B cell (primary cell): ENCODE measurements around the gene SLC6A1. TPM values are rescaled to one million over a fixed set of nuclear protein-coding genes. Genes with fewer than 3 reads are reported as not detected.

Source experiments
- ATAC-seq: fragments of 200-7000 bp; cut with Tn5 transposase; one replicate; pipeline ENCODE4 v1.10.0; 2021; ENCODE audit warnings: low read depth, mild to moderate bottlenecking, moderate number of reproducible peaks, moderate library complexity
- CTCF ChIA-PET: fragments of 350-600 bp; sonication (Branson Sonifier 250); formaldehyde crosslinking; loops from one replicate; lab custom pipeline; 2021; ENCODE audit warnings: antibody characterized with exemption, inconsistent platforms; lab: Charles Lee
- POLR2A ChIA-PET: fragments of 350-600 bp; sonication (Branson Sonifier 250); formaldehyde crosslinking; loops from one replicate; lab custom pipeline; 2021; ENCODE audit warnings: antibody characterized with exemption; lab: Charles Lee
- DNase-seq: peaks from one replicate; pipeline ENCODE4 v3.0.0; 2013
- H2AFZ ChIP-seq: 2 replicates; pipeline ENCODE4 v1.6.1; 2012; ENCODE audit warnings: mild to moderate bottlenecking, low read depth, low read length; ENCODE audit not compliant: insufficient read depth, poor library complexity, severe bottlenecking
- H3K27ac ChIP-seq, 2 donors: 1 replicate in 1 of 2; 2 replicates in 1 of 2; pipeline ENCODE4 v1.5.1; 2012 to 2013; ENCODE audit warnings: low read length in 2 of 2, mild to moderate bottlenecking in 2 of 2, moderate library complexity in 1 of 2
- H3K27me3 ChIP-seq, 4 experiments: fragments of 200-600 bp in 1 of 4; sonication (generic) in 1 of 4; replicated peaks in 1 of 4; 1 replicate in 2 of 4; 2 replicates in 2 of 4; pipeline versions ENCODE4 v1.6.1 to v1.7.0; 2013 to 2016; ENCODE audit warnings: low read length in 3 of 4, mild to moderate bottlenecking in 2 of 4, mixed read lengths in 1 of 4, moderate library complexity in 1 of 4; ENCODE audit not compliant: insufficient read depth in 4 of 4, control insufficient read depth in 3 of 4; ENCODE audit errors: control extremely low read depth in 1 of 4
- H3K36me3 ChIP-seq, 2 experiments: replicated peaks in 1 of 2; 1 replicate in 1 of 2; 2 replicates in 1 of 2; pipeline versions ENCODE4 v1.6.1 to v1.7.1; 2013; ENCODE audit warnings: low read length in 1 of 2; ENCODE audit not compliant: insufficient read depth in 2 of 2, control insufficient read depth in 1 of 2; ENCODE audit errors: control extremely low read depth in 1 of 2, extremely low read depth in 1 of 2
- H3K4me1 ChIP-seq, 2 donors: fragments of 200-600 bp in 1 of 2; sonication (generic) in 1 of 2; 1 replicate in 1 of 2; 2 replicates in 1 of 2; pipeline versions ENCODE4 v1.5.1 to v1.6.1; 2013 to 2017; ENCODE audit warnings: low read length in 2 of 2; ENCODE audit not compliant: control insufficient read depth in 2 of 2, insufficient read depth in 2 of 2
- H3K4me2 ChIP-seq: replicated peaks from 2 replicates; pipeline ENCODE3; 2012; ENCODE audit warnings: mild to moderate bottlenecking, low read depth, low read length; ENCODE audit not compliant: poor library complexity, severe bottlenecking
- H3K4me3 ChIP-seq, 5 experiments: fragments of 200-600 bp in 1 of 5; sonication (generic) in 1 of 5; 1 replicate in 3 of 5; 2 replicates in 2 of 5; pipeline versions ENCODE4 v1.5.1 to v1.7.0; 2011 to 2016; ENCODE audit warnings: low read length in 4 of 5, mild to moderate bottlenecking in 4 of 5, low read depth in 2 of 5, control low read depth in 1 of 5, moderate library complexity in 1 of 5; ENCODE audit not compliant: insufficient read depth in 1 of 5; ENCODE audit errors: control extremely low read depth in 1 of 5, extremely low read depth in 1 of 5
- H3K79me2 ChIP-seq: fragments of 200-600 bp; sonication (generic); one replicate; pipeline ENCODE4 v1.6.0; 2016; ENCODE audit warnings: low read length; ENCODE audit not compliant: control insufficient read depth, insufficient read depth
- H3K9ac ChIP-seq: fragments of 200-600 bp; sonication (generic); 2 replicates; pipeline ENCODE4 v1.6.1; 2017; ENCODE audit warnings: mild to moderate bottlenecking, low read length, moderate library complexity
- H3K9me3 ChIP-seq, 3 donors: one replicate each; pipeline versions ENCODE4 v1.6.1 to v1.7.1; 2013; ENCODE audit warnings: low read length in 2 of 3; ENCODE audit not compliant: control insufficient read depth in 2 of 3, insufficient read depth in 1 of 3; ENCODE audit errors: control extremely low read depth in 1 of 3
- H4K20me1 ChIP-seq: 2 replicates; pipeline ENCODE4 v1.6.0; 2012; ENCODE audit warnings: mild to moderate bottlenecking, low read length; ENCODE audit not compliant: insufficient read depth, control insufficient read depth, poor library complexity, severe bottlenecking
- H3K27ac Mint-ChIP-seq: one replicate; pipeline ENCODE4 v1.8.0; 2021; ENCODE audit warnings: mixed read lengths
- H3K27me3 Mint-ChIP-seq: one replicate; pipeline ENCODE4 v1.8.0; 2021; ENCODE audit warnings: mixed read lengths
- H3K4me1 Mint-ChIP-seq: one replicate; pipeline ENCODE4 v1.8.0; 2021; ENCODE audit warnings: mixed read lengths
- H3K4me3 Mint-ChIP-seq: one replicate; pipeline ENCODE4 v1.8.0; 2021; ENCODE audit warnings: mixed read lengths
- H3K9me3 Mint-ChIP-seq: one replicate; pipeline ENCODE4 v1.8.0; 2022; ENCODE audit warnings: mixed read lengths; ENCODE audit not compliant: insufficient read depth
- EZH2 ChIP-seq: IDR thresholded peaks from 2 replicates; pipeline ENCODE4 v1.6.1; 2012; ENCODE audit warnings: borderline replicate concordance, low read depth, mild to moderate bottlenecking, moderate library complexity, low read length; ENCODE audit not compliant: insufficient read depth, poor library complexity, severe bottlenecking
- WGBS: methylation state at CpG from one replicate; pipeline ENCODE4 v1.1.5; 2013; ENCODE audit warnings: missing lambda C conversion rate; ENCODE audit not compliant: insufficient coverage; 5-methylcytosine and 5-hydroxymethylcytosine counted together
- intact Hi-C: fragments of 100-400 bp; cut with micrococcal nuclease; formaldehyde crosslinking; loops from one replicate; pipeline ENCODE4 v1.10.0; 2022
- polyA plus RNA-seq: library from polyadenylated mRNA; depleted of rRNA; stranded (reverse); fragments of >200 nt; gene quantifications from 2 replicates; pipeline ENCODE4 v1.2.3, GENCODE V29; 2012
- total RNA-seq, 2 donors: library from RNA; stranded (reverse); fragments of 120-200 nt in 1 of 2; gene quantifications; 1 replicate in 1 of 2; 2 replicates in 1 of 2; pipeline versions ENCODE4 v1.2.3 to v1.2.4, GENCODE V29; 2013 to 2022
- TF ChIP-seq, protein P1 (sequence below): fragments of 200-600 bp; IDR thresholded peaks from one replicate; pipeline ENCODE4 v1.8.0; 2022; ENCODE audit warnings: antibody characterized with exemption, mild to moderate bottlenecking

Gene SLC6A1
- total and polyA plus RNA-seq, 2 donors (not counting 1 experiment from before 2014, with no cell fraction given) = not detected

DNA sequence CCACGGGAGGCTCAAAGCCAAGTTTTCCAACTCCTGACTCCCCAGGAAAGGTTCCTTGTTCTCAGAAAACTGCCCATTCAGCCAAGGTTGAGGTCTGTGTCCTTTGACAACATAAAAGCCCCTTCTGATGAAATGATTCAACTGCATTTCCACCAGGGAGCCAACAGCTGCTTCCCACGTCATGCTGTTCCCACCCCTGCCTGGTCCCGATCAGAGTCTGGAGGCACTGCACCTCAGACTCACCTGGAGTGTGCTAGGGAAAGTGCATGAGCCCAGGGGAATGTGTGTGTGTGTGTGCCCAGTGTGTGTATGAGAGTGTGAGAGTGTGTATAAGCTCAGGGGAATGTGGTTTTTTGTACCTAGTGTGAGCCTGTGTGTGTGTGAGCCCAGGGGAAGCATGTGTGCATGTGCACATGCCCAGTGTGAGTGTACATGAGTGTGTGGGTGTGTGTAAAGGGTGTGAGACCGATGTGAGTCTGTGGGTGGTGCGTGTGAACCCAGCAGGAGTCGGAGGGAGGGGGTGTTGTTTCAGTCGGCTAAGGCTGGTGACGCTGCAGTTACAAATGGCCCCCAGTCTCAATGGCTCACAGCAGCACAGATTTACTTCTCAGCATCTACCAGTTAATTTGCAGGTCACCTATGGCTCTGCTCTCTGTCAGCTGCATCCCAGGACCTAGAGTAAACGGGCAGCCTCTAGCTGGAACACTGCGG lies 20.3 kb upstream of the SLC6A1 start:
- CTCF ChIA-PET = interaction anchor here (1.5 kb wide), 1 partner anchor 11 kb away, joined by 3 read pairs; no protein-coding TSS in a partner anchor
- no peaks in the 10 kb centered on the region for H3K9me3 Mint-ChIP-seq
- H3K4me1 ChIP-seq = no peaks in the 10 kb centered on the region
- intact Hi-C loops = no loop called here
- no peak overlapping the region for H3K4me2 ChIP-seq
- DNase-seq (no peak), ATAC-seq (no peak)
- no peak overlapping the region for H2AFZ ChIP-seq
- H3K27me3 ChIP-seq = peaks cover 0 to 7% (median 0%) of the 10 kb centered on the region in 4 experiments
- no peak overlapping the region for H3K9ac ChIP-seq
- peaks cover 0 to 6% (median 0%) of the 10 kb centered on the region in 3 donors for H3K9me3 ChIP-seq
- H3K27ac ChIP-seq = no peak overlapping the region
- no peak overlapping the region for H3K27ac Mint-ChIP-seq
- H3K79me2 ChIP-seq = no peaks in the 10 kb centered on the region
- 41% methylated on average over 6 of the region's 10 CpGs for WGBS
- H4K20me1 ChIP-seq = no peaks in the 10 kb centered on the region
- peaks cover 26% of the 10 kb centered on the region for H3K27me3 Mint-ChIP-seq
- H3K4me1 Mint-ChIP-seq = no peaks in the 10 kb centered on the region
- H3K36me3 ChIP-seq = no peaks in the 10 kb centered on the region
- no peak overlapping the region for H3K4me3 Mint-ChIP-seq
- TF ChIP-seq, protein P1, sequence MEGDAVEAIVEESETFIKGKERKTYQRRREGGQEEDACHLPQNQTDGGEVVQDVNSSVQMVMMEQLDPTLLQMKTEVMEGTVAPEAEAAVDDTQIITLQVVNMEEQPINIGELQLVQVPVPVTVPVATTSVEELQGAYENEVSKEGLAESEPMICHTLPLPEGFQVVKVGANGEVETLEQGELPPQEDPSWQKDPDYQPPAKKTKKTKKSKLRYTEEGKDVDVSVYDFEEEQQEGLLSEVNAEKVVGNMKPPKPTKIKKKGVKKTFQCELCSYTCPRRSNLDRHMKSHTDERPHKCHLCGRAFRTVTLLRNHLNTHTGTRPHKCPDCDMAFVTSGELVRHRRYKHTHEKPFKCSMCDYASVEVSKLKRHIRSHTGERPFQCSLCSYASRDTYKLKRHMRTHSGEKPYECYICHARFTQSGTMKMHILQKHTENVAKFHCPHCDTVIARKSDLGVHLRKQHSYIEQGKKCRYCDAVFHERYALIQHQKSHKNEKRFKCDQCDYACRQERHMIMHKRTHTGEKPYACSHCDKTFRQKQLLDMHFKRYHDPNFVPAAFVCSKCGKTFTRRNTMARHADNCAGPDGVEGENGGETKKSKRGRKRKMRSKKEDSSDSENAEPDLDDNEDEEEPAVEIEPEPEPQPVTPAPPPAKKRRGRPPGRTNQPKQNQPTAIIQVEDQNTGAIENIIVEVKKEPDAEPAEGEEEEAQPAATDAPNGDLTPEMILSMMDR = no peak
- no peak for TF ChIP-seq EZH2
- POLR2A ChIA-PET = no interaction called here
- H3K4me3 ChIP-seq = no peak overlapping the region

DNA sequence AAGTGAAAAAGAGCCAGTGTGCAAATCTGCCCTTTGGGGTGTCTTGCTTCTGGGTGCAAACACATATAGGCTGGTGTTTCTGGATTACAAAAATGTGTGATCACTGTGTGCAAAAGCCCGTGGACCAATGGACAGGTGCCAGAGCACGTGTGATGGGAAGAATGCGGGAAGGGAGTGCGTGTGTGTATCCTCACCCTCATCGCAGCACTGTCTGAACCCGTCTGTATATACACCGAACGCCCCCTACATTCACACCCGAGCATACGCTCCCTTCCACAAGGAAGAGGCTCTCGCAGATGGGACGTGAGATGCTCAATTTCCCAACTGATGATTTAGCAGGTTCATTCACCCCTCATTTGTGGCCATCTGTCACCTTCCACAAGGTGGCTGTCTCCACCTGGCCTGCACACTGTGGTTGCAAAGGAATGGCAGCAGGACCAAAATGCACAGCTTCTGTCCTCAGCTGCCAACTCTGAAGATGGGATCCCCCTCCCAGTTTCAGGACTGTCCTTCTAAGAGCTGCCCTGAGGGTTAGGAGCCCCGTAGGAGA lies 19.4 kb upstream of the SLC6A1 start:
- intact Hi-C loops = no loop called here
- H3K4me2 ChIP-seq = no peak overlapping the region
- Mint-ChIP-seq H3K4me3 (no peak overlapping the region), H3K4me1 (no peaks in the 10 kb centered on the region), H3K9me3 (no peaks in the 10 kb centered on the region), H3K27ac (no peak overlapping the region), H3K27me3 (peaks cover 26% of the 10 kb centered on the region)
- CTCF ChIA-PET = interaction anchor here (1.5 kb wide), 1 partner anchor 10 kb away, joined by 3 read pairs; no protein-coding TSS in a partner anchor
- H3K9me3 ChIP-seq = peaks cover 0 to 6% (median 0%) of the 10 kb centered on the region in 3 donors
- no peaks in the 10 kb centered on the region for H3K36me3 ChIP-seq
- DNase-seq = no peak
- 87% methylated on average over 11 of the region's 13 CpGs for WGBS
- no peak for ATAC-seq
- no peaks in the 10 kb centered on the region for H3K4me1 ChIP-seq
- H3K79me2 ChIP-seq = no peaks in the 10 kb centered on the region
- POLR2A ChIA-PET = no interaction called here
- H4K20me1 ChIP-seq = no peaks in the 10 kb centered on the region
- TF ChIP-seq, protein P1 = no peak
- TF ChIP-seq EZH2 = no peak
- no peak overlapping the region for H3K4me3 ChIP-seq
- peaks cover 0 to 8% (median 0%) of the 10 kb centered on the region in 4 experiments for H3K27me3 ChIP-seq
- no peak overlapping the region for H3K9ac ChIP-seq
- H3K27ac ChIP-seq = no peak overlapping the region
- H2AFZ ChIP-seq = no peak overlapping the region
